ENCODE results near the gene KRT4.

Gene KRT4

GRCh38 chr12:52777566-52777965 lies 36.4 kb downstream of the KRT4 start:
- TF ChIP-seq CTCF (IDR thresholded peaks at IDR 0.05; ENCODE audit: low read length, missing control alignments): no peak

GRCh38 chr12:52776913-52777395 lies 37.0 kb downstream of the KRT4 start, which contains the start of gene KRT76:
KRT76 (minus strand) TSS chr12:52777345; CDS start chr12:52777291, 54 bp downstream.
- DNase-seq (ENCODE audit: low read depth): no peak
- no peak for TF ChIP-seq CTCF (IDR thresholded peaks at IDR 0.05; ENCODE audit: low read length, missing control alignments)
- no peak within 1 kb of the TSS for H3K4me3 ChIP-seq (replicated peaks; ENCODE audit: low read depth, low read length)

More at GRCh38 chr12:52777566-52777965, 36.4 kb downstream of the KRT4 start:
- no peak overlapping the region for H3K4me3 ChIP-seq (replicated peaks; ENCODE audit: low read depth, low read length)
- DNase-seq (ENCODE audit: low read depth): no peak

GRCh38 chr12:52776435-52776834 lies 37.5 kb downstream of the KRT4 start:
- DNase-seq (ENCODE audit: low read depth): no peak
- no peak overlapping the region for H3K4me3 ChIP-seq (replicated peaks; ENCODE audit: low read depth, low read length)
- no peak for TF ChIP-seq CTCF (IDR thresholded peaks at IDR 0.05; ENCODE audit: low read length, missing control alignments)

GRCh38 chr12:52774629-52775250 lies 39.2 kb downstream of the KRT4 start:
- DNase-seq (ENCODE audit: low read depth): no peak
- H3K4me3 ChIP-seq (replicated peaks; ENCODE audit: low read depth, low read length): no peak overlapping the region
- TF ChIP-seq CTCF (IDR thresholded peaks at IDR 0.05; ENCODE audit: low read length, missing control alignments): no peak

GRCh38 chr12:52772772-52773171 lies 41.1 kb downstream of the KRT4 start:
- H3K4me3 ChIP-seq (replicated peaks; ENCODE audit: low read depth, low read length): no peak overlapping the region
- no peak for DNase-seq (ENCODE audit: low read depth)
- TF ChIP-seq CTCF (IDR thresholded peaks at IDR 0.05; ENCODE audit: low read length, missing control alignments): no peak

GRCh38 chr12:52772188-52772587 lies 41.7 kb downstream of the KRT4 start:
- no peak for TF ChIP-seq CTCF (IDR thresholded peaks at IDR 0.05; ENCODE audit: low read length, missing control alignments)
- DNase-seq (ENCODE audit: low read depth): no peak
- H3K4me3 ChIP-seq (replicated peaks; ENCODE audit: low read depth, low read length): no peak overlapping the region

GRCh38 chr12:52771505-52771904 lies 42.4 kb downstream of the KRT4 start:
- no peak for TF ChIP-seq CTCF (IDR thresholded peaks at IDR 0.05; ENCODE audit: low read length, missing control alignments)
- DNase-seq (ENCODE audit: low read depth): no peak
- no peak overlapping the region for H3K4me3 ChIP-seq (replicated peaks; ENCODE audit: low read depth, low read length)
